ENCODE data around the gene CRTC1.
A peak's percentile ranks its signal among the peaks of the same experiment; 100 is the strongest.

CRTC1 gene

DNA sequence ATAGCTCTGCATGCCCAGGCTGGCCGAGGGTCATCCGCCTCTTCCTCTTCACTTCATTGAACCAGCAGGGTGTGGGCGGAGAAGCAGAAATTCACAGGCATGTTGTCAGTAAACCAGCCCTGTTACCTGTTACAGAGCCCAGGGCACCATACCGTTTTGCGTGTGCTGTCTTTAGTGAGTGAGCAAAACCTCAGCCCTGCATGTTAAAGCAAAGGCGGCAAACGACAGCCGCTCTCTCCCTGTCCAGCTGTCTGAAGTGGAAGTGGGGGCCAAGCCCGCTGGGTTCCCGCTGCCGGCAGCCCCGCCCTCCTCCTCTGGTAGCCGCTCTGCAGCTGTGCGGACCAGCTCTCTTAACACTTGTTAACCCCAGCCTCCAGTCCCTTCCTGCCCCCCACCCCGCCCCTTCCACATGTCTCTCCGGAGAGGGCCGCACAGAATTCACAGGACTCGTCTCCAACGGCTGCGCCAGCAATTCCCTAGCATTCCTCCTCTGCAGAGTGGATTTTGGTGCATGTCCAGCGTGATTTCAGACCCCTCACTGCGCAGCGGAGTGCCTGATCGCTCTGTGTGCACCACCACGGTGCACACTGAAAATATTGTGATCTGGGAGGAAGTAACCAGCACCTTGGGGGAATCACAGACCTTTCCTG, 34.0 kb upstream of the CRTC1 start:
- TF ChIP-seq FOXP2 (optimal IDR thresholded peaks at IDR 0.05; ENCODE audit: borderline replicate concordance, extremely low read depth, extremely low read length, insufficient read depth): peak; percentile 19
- TF ChIP-seq, protein P1, sequence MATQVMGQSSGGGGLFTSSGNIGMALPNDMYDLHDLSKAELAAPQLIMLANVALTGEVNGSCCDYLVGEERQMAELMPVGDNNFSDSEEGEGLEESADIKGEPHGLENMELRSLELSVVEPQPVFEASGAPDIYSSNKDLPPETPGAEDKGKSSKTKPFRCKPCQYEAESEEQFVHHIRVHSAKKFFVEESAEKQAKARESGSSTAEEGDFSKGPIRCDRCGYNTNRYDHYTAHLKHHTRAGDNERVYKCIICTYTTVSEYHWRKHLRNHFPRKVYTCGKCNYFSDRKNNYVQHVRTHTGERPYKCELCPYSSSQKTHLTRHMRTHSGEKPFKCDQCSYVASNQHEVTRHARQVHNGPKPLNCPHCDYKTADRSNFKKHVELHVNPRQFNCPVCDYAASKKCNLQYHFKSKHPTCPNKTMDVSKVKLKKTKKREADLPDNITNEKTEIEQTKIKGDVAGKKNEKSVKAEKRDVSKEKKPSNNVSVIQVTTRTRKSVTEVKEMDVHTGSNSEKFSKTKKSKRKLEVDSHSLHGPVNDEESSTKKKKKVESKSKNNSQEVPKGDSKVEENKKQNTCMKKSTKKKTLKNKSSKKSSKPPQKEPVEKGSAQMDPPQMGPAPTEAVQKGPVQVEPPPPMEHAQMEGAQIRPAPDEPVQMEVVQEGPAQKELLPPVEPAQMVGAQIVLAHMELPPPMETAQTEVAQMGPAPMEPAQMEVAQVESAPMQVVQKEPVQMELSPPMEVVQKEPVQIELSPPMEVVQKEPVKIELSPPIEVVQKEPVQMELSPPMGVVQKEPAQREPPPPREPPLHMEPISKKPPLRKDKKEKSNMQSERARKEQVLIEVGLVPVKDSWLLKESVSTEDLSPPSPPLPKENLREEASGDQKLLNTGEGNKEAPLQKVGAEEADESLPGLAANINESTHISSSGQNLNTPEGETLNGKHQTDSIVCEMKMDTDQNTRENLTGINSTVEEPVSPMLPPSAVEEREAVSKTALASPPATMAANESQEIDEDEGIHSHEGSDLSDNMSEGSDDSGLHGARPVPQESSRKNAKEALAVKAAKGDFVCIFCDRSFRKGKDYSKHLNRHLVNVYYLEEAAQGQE (IDR thresholded peaks at IDR 0.05; ENCODE audit: insufficient read depth in 1 of 2, low read depth in 2 of 2, low read length in 2 of 2): no peak
- 0 out of 2 replicates have a peak, but pooled peaks have one; percentile 31 for TF ChIP-seq SIN3A (IDR thresholded peaks at IDR 0.05; ENCODE audit: borderline replicate concordance, insufficient read depth, low read length)
- no peak for TF ChIP-seq POLR2AphosphoS5 (IDR thresholded peaks at IDR 0.05; ENCODE audit: low read depth, low read length)
- no peak for TF ChIP-seq TAF1 (IDR thresholded peaks at IDR 0.05; ENCODE audit: borderline replicate concordance, insufficient read depth, low read length)

DNA sequence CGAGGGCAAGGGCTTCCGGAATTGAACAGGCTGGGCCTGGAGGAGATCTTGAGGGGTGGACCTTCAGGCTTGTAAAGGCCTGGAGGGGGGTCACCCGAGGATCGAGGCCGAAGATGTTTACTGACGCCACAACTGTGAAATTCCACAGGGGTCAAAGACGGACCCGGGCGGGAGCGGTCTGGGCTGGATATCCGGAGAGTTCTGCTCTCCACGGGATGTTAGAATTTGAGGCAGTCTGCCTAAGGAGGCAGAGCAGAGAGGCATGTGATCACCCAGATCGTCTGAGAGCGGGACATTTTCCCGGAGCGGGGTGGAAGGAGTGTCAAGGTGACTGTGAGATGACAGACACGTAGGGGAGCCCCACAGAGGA, 33.5 kb upstream of the CRTC1 start:
- TF ChIP-seq, protein P1 (IDR thresholded peaks at IDR 0.05; ENCODE audit: insufficient read depth in 1 of 2, low read depth in 2 of 2, low read length in 2 of 2): no peak
- TF ChIP-seq POLR2AphosphoS5 (IDR thresholded peaks at IDR 0.05; ENCODE audit: low read depth, low read length) (no peak), FOXP2 (optimal IDR thresholded peaks at IDR 0.05; ENCODE audit: borderline replicate concordance, extremely low read depth, extremely low read length, insufficient read depth) (no peak), TAF1 (IDR thresholded peaks at IDR 0.05; ENCODE audit: borderline replicate concordance, insufficient read depth, low read length) (0 out of 2 replicates have a peak, but pooled peaks have one; percentile 28)

DNA sequence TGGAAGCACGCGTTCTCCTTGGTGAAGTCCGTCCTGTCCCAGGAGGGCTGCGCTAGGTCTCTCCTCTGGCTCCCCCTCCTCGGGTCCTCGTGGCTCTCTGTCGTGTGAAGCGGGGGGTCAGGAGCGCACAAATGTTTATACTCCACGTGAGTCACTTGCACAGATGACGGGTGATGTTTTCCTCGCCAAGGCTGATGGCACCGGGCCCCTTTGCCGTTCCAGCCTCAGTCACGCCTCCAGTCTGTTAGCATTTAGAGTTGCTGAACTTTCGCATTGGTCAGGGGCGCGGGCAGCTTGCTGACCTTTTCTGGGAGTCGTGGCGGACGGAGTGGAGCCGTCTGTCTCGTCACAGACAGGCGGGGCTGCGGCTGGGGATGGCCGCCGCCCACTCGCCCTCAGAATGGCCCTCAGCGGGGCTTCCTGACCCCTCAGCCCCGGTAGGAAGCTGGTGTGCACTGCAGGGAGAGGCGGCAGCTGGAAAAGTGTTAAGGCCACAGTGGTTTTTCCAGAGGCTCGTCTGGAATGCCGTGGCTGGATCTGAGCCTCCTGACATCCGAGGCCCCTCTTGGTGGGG, 32.9 kb upstream of the CRTC1 start:
- TF ChIP-seq, protein P1 (IDR thresholded peaks at IDR 0.05; ENCODE audit: insufficient read depth in 1 of 2, low read depth in 2 of 2, low read length in 2 of 2): no peak
- TF ChIP-seq FOXP2 (optimal IDR thresholded peaks at IDR 0.05; ENCODE audit: borderline replicate concordance, extremely low read depth, extremely low read length, insufficient read depth) (peak; percentile 59), TAF1 (IDR thresholded peaks at IDR 0.05; ENCODE audit: borderline replicate concordance, insufficient read depth, low read length) (no peak), SIN3A (IDR thresholded peaks at IDR 0.05; ENCODE audit: borderline replicate concordance, insufficient read depth, low read length) (no peak)

- TF ChIP-seq, protein P1 (IDR thresholded peaks at IDR 0.05; ENCODE audit: insufficient read depth in 1 of 2, low read depth in 2 of 2, low read length in 2 of 2): no peak
- TF ChIP-seq TAF1 (IDR thresholded peaks at IDR 0.05; ENCODE audit: borderline replicate concordance, insufficient read depth, low read length): no peak
- no peak for TF ChIP-seq POLR2AphosphoS5 (IDR thresholded peaks at IDR 0.05; ENCODE audit: low read depth, low read length)
- no peak for TF ChIP-seq FOXP2 (optimal IDR thresholded peaks at IDR 0.05; ENCODE audit: borderline replicate concordance, extremely low read depth, extremely low read length, insufficient read depth)
- no peak for TF ChIP-seq SIN3A (IDR thresholded peaks at IDR 0.05; ENCODE audit: borderline replicate concordance, insufficient read depth, low read length)
Measured at GRCh38 chr19:18651300-18651699, 32.2 kb upstream of the CRTC1 start.
